ENCODE data around the gene RGS16. TPM values are rescaled to one million over a fixed set of nuclear protein-coding genes. Genes with fewer than 3 reads are reported as not detected.
A peak's percentile ranks its signal among the peaks of the same experiment; 100 is the strongest.

RGS16 gene
- total RNA-seq, 1 donor from 2014 or later = 8.1 TPM

DNA sequence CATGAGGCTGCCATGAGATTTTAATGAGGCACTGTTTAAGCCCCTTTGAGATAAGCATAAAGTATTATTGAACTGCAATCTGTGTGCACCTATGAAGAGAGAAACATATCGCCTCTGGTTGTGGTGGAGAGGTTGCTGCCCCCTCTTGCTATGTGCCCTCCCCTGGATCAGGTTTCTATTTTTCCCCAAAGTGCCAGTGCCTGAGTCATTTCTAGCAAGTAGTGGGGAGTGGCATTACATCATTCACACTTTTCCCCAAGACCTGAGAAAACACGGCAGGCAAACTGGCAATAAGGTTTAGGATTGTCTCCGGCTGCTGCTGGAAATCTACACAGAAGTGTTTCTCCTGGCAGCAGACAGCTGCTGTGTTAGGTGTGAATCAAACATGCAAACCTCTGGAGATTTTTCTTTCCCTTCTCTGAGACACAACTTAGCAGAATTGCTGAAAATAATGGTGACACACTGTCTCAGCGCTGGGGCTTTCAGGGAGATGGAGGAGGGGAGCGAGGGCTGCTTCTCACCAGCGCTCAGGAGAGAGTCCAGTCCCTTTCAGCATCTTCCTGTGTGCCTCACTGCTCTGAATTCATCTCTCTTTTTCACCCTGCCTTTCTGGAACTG is 13.7 kb upstream of the RGS16 start:
- peak; percentile 41 to 77 for DNase-seq (ENCODE audit: low spot score in 2 of 2)
- no peak overlapping the region for H3K4me3 ChIP-seq
- TF ChIP-seq, protein P1, sequence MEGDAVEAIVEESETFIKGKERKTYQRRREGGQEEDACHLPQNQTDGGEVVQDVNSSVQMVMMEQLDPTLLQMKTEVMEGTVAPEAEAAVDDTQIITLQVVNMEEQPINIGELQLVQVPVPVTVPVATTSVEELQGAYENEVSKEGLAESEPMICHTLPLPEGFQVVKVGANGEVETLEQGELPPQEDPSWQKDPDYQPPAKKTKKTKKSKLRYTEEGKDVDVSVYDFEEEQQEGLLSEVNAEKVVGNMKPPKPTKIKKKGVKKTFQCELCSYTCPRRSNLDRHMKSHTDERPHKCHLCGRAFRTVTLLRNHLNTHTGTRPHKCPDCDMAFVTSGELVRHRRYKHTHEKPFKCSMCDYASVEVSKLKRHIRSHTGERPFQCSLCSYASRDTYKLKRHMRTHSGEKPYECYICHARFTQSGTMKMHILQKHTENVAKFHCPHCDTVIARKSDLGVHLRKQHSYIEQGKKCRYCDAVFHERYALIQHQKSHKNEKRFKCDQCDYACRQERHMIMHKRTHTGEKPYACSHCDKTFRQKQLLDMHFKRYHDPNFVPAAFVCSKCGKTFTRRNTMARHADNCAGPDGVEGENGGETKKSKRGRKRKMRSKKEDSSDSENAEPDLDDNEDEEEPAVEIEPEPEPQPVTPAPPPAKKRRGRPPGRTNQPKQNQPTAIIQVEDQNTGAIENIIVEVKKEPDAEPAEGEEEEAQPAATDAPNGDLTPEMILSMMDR (IDR thresholded peaks at IDR 0.05) = no peak
- H3K27me3 ChIP-seq = no peaks in the 10 kb centered on the region
- H3K9me3 ChIP-seq = no peaks in the 10 kb centered on the region
- intact Hi-C loops (cut with DNase I) = loop anchor here (2.0 to 10.0 kb wide), 4 partner anchors 57 to 1017 kb away; partner anchors contain the start of genes ARPC5 and SMG7
- no peaks in the 10 kb centered on the region for H3K36me3 ChIP-seq
- H3K4me1 ChIP-seq = peaks cover 23 to 39% of the 10 kb centered on the region in 2 donors
- H3K27ac ChIP-seq = peak overlapping the region; percentile 93 to 96

DNA sequence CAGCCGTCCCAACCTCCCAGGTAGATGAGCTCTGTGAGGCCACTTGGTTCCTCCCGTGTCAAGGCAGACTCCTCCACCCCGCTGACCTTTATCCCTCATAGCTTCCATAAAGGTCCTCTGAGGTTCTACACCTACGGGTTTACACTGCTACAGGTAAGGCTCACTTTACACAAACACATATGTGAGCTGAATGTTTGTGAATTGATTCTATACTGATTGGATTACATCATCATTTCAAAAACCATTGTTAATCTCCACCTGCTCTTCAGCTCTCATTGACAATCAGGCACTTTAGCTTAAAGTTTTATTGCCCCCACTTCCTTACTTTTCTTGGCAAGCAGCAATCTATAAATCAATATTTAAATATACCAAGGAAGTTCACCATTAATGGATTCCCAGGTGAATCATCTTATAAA is 12.8 kb upstream of the RGS16 start:
- intact Hi-C loops (cut with DNase I) = loop anchor here (5.0 to 10.0 kb wide), 3 partner anchors 698 to 1018 kb away; partner anchors contain the start of genes ARPC5 and SMG7
- peaks cover 23 to 36% of the 10 kb centered on the region in 2 donors for H3K4me1 ChIP-seq
- TF ChIP-seq, protein P1 (IDR thresholded peaks at IDR 0.05) = no peak
- H3K4me3 ChIP-seq = no peak overlapping the region
- DNase-seq (ENCODE audit: low spot score in 2 of 2) = no peak
- H3K36me3 ChIP-seq = no peaks in the 10 kb centered on the region
- H3K27ac ChIP-seq = peak overlapping the region; percentile 93 to 96
- no peaks in the 10 kb centered on the region for H3K9me3 ChIP-seq
- no peaks in the 10 kb centered on the region for H3K27me3 ChIP-seq

DNA sequence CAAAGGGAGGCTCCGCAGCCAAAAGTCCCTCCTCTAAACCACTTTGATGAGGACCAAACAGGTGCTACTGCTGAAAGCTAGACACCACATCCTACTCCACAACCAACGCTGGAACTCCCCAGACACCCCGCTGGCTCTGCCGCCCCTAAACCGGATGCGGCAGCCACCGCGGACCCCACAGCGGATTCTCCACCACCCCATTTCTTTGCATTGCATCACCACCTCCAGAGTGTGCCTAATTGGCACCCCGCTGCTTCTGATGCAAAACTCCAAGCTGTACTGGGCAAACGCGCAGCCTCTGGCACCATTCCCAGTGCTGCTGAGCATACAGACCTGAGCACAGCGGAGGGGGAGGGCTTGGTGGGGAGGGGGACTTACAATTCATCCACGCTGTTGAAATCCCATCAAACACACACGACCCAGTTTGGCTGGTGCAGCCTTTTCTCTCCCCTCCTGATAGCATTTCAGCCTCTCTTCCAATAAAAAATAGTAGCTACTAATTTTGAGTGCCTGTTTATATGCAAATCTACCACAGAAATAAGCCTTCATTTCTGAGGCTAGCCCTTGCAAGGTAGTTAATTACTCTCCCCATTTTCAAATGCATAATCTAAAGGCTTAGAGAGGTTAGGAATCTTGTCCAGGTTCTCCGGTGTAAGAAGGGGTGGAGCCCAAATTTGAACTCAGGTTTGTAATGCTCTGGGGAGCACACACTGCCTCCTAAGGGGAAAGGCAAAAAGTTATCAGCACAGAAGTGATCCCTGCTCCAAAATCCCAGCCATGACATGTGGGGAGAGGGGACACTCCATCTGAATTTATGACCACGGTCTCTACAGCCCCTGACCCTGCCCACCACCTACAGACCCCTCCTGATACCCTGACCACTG is 12.2 kb upstream of the RGS16 start:
- peak overlapping the region; percentile 55 to 61 for H3K4me3 ChIP-seq
- peak; percentile 79 to 91 for DNase-seq (ENCODE audit: low spot score in 2 of 2)
- peaks cover 23 to 36% of the 10 kb centered on the region in 2 donors for H3K4me1 ChIP-seq
- H3K27me3 ChIP-seq = no peaks in the 10 kb centered on the region
- H3K9me3 ChIP-seq = no peaks in the 10 kb centered on the region
- TF ChIP-seq, protein P1 (IDR thresholded peaks at IDR 0.05) = no peak
- intact Hi-C loops (cut with DNase I) = loop anchor here (5.0 to 10.0 kb wide), 3 partner anchors 698 to 1018 kb away; partner anchors contain the start of genes ARPC5 and SMG7
- no peaks in the 10 kb centered on the region for H3K36me3 ChIP-seq
- peak overlapping the region; percentile 93 to 96 for H3K27ac ChIP-seq

DNA sequence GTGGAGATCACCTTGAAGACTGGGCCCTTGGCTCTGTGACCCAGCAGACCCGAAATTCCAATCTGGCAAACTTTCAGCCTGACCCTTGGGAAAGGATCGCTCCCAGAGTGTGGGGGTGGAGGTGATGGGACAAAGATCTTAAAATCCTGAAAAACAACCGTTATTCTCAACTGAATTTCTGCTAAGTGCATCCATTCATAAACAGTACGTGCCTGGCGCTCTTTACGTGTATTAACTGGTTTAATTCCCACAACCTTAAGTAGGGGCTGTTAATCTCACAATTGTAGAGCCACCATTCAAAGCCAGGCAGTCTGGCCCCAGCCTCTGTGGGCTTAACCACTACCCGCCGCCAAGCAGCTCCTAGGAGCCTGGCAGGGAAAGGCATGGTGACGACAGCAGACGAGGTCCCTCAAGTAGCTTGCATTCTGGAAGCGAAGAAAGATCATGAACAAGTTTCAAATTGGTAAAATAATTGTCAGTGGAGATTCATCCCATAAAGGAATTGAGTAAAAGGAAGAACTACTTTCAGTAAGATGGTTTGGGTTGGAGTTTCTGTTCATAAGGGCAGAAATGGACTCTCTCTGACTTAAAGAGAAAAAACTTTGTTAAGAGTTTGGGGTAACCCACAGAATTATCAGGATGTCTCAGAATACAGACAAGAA is 11.4 kb upstream of the RGS16 start:
- no peaks in the 10 kb centered on the region for H3K36me3 ChIP-seq
- TF ChIP-seq, protein P1 (IDR thresholded peaks at IDR 0.05) = no peak

DNA sequence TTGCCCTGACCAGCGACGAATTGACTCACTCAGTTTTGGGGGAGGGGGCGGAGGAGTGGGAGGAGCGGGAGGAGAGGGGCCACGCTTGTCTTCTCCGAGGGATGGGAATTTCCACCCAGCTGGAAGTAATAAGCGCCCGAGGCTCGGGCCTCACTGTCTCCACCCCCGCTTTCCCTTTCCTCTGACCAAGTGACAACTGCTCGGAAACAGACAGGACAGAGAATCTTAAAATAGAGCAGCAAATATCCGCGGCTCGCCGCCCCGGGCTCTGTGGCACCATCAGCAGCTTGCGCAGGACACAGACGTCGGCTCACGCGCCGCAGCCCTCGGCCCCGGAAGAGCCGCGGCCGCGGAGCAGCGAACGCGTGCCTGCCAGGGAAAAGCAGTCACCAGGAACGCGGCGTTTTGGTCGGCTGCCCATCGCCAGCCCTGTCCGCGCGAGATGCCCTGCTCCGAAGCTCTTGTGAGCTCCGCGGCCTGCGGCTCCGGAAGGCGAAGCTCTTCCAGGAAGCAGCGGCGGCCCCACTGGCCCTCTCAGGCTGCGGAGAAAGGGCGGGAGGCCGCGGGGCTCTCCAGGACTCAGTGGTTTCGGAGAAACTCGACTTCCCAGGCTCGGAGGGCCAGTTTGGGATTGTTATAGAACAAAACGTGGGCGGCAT is 10.7 kb upstream of the RGS16 start:
- H3K27ac ChIP-seq = peak overlapping the region; percentile 93 to 96
- TF ChIP-seq, protein P1 (IDR thresholded peaks at IDR 0.05) = no peak
- no peaks in the 10 kb centered on the region for H3K9me3 ChIP-seq
- peak overlapping the region; percentile 55 to 61 for H3K4me3 ChIP-seq
- intact Hi-C loops (cut with DNase I) = loop anchor here (1.0 to 10.0 kb wide), 4 partner anchors 12 to 1020 kb away; partner anchors contain the start of genes ARPC5 and SMG7
- DNase-seq (ENCODE audit: low spot score in 2 of 2) = peak; percentile 73 to 93
- H3K4me1 ChIP-seq = peaks cover 23 to 36% of the 10 kb centered on the region in 2 donors
- H3K36me3 ChIP-seq = no peaks in the 10 kb centered on the region
- H3K27me3 ChIP-seq = no peaks in the 10 kb centered on the region

More for the DNA sequence above, 11.4 kb upstream of the RGS16 start:
- H3K4me3 ChIP-seq = peak overlapping the region; percentile 55 to 61
- H3K4me1 ChIP-seq = peaks cover 23 to 36% of the 10 kb centered on the region in 2 donors
- H3K9me3 ChIP-seq = no peaks in the 10 kb centered on the region
- H3K27me3 ChIP-seq = no peaks in the 10 kb centered on the region
- intact Hi-C loops (cut with DNase I) = loop anchor here (1.0 to 10.0 kb wide), 4 partner anchors 12 to 1019 kb away; partner anchors contain the start of genes ARPC5 and SMG7
- peak overlapping the region; percentile 93 to 96 for H3K27ac ChIP-seq
- DNase-seq (ENCODE audit: low spot score in 2 of 2) = peak; percentile 27 to 92
